ENCODE measurements around the gene CRTC3.

GRCh38 chr15:90610190-90610589 lies 80.5 kb downstream of the CRTC3 start:
- no peak for TF ChIP-seq CTCF (IDR thresholded peaks at IDR 0.05; ENCODE audit: poor library complexity)
- TF ChIP-seq EZH2phosphoT487 (IDR thresholded peaks at IDR 0.05; ENCODE audit: low read depth, severe bottlenecking, unreplicated experiment): no peak
